ENCODE results near the gene LARP1.

Gene LARP1

GRCh38 chr5:154836225-154836624, 81.0 kb downstream of the LARP1 start:
- TF ChIP-seq EGR1 (IDR thresholded peaks at IDR 0.05): no peak
- TF ChIP-seq MAX (IDR thresholded peaks at IDR 0.05): no peak
- TF ChIP-seq FOXM1 (IDR thresholded peaks at IDR 0.05; ENCODE audit: borderline replicate concordance, low read depth): no peak

DNA sequence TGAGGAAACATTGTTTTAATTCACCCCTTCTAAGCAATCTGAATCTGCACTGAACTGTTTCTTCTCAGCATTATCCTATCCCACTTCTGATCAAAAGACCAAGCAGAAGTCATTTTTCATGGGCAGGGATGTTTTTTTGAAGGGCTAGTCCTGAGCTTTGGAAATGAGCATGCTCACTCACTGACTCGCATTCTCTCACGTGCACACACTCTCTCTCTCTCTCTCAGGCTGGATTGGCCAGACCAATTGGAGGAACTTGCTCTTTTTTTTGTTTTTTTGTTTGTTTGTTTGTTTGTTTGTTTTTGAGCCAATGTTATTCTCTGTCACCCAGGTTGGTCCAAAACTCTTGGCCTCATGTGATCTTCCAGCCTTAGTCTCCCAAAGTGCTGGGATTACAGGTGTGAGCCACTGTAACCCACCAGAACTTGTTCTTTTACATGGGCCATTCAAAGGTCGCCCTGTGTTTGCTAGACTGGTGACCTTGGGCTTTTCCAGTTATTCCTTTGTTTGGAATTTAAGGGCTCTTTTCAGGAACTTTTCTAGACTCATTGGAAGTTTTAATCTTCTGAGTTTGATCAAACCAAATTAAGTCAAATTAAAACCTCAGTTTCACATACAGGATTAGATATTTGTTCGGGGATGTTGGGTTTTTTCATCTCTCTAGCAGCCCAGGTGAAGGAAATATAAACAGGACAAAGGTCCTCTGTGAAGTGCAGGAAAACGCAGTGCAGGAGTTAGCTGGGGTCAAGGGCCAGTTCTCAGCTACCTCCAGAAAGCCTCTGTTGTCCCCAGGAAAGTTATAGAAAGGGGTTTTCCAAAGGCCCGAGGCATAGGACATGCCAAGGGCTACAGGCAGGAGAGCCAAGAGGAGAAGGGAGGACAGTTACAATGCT, 82.1 kb downstream of the LARP1 start:
- TF ChIP-seq TAF1 (IDR thresholded peaks at IDR 0.05; ENCODE audit: low read depth) (no peak), EGR1 (IDR thresholded peaks at IDR 0.05) (no peak), YY1 (IDR thresholded peaks at IDR 0.05; ENCODE audit: low read depth) (no peak), TCF12 (IDR thresholded peaks at IDR 0.05; ENCODE audit: low read depth) (no peak), MAX (IDR thresholded peaks at IDR 0.05) (no peak), CREB1 (IDR thresholded peaks at IDR 0.05; ENCODE audit: low read depth) (no peak), ZBTB7A (IDR thresholded peaks at IDR 0.05; ENCODE audit: low read depth) (no peak), EP300 (IDR thresholded peaks at IDR 0.05; ENCODE audit: borderline replicate concordance) (no peak)
- TF ChIP-seq, protein P1, sequence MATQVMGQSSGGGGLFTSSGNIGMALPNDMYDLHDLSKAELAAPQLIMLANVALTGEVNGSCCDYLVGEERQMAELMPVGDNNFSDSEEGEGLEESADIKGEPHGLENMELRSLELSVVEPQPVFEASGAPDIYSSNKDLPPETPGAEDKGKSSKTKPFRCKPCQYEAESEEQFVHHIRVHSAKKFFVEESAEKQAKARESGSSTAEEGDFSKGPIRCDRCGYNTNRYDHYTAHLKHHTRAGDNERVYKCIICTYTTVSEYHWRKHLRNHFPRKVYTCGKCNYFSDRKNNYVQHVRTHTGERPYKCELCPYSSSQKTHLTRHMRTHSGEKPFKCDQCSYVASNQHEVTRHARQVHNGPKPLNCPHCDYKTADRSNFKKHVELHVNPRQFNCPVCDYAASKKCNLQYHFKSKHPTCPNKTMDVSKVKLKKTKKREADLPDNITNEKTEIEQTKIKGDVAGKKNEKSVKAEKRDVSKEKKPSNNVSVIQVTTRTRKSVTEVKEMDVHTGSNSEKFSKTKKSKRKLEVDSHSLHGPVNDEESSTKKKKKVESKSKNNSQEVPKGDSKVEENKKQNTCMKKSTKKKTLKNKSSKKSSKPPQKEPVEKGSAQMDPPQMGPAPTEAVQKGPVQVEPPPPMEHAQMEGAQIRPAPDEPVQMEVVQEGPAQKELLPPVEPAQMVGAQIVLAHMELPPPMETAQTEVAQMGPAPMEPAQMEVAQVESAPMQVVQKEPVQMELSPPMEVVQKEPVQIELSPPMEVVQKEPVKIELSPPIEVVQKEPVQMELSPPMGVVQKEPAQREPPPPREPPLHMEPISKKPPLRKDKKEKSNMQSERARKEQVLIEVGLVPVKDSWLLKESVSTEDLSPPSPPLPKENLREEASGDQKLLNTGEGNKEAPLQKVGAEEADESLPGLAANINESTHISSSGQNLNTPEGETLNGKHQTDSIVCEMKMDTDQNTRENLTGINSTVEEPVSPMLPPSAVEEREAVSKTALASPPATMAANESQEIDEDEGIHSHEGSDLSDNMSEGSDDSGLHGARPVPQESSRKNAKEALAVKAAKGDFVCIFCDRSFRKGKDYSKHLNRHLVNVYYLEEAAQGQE (IDR thresholded peaks at IDR 0.05; ENCODE audit: low read depth): no peak

GRCh38 chr5:154840435-154841272, 85.5 kb downstream of the LARP1 start:
- TF ChIP-seq NFIC (IDR thresholded peaks at IDR 0.05): no peak
- TF ChIP-seq EP300 (IDR thresholded peaks at IDR 0.05; ENCODE audit: borderline replicate concordance): no peak
- TF ChIP-seq RAD21 (IDR thresholded peaks at IDR 0.05; ENCODE audit: low read depth): no peak
- no peak for TF ChIP-seq MAX (IDR thresholded peaks at IDR 0.05)
- no peak for TF ChIP-seq TAF1 (IDR thresholded peaks at IDR 0.05; ENCODE audit: low read depth)

- TF ChIP-seq FOXM1 (IDR thresholded peaks at IDR 0.05; ENCODE audit: borderline replicate concordance, low read depth) (no peak), CEBPB (IDR thresholded peaks at IDR 0.05) (no peak), TCF12 (IDR thresholded peaks at IDR 0.05; ENCODE audit: low read depth) (no peak), YY1 (IDR thresholded peaks at IDR 0.05; ENCODE audit: low read depth) (no peak), ZBTB7A (IDR thresholded peaks at IDR 0.05; ENCODE audit: low read depth) (no peak), CREB1 (IDR thresholded peaks at IDR 0.05; ENCODE audit: low read depth) (no peak), EGR1 (IDR thresholded peaks at IDR 0.05) (no peak), RAD21 (IDR thresholded peaks at IDR 0.05; ENCODE audit: low read depth) (no peak), MAX (IDR thresholded peaks at IDR 0.05) (no peak), TAF1 (IDR thresholded peaks at IDR 0.05; ENCODE audit: low read depth) (no peak), NFIC (IDR thresholded peaks at IDR 0.05) (no peak), TEAD4 (IDR thresholded peaks at IDR 0.05) (no peak), EP300 (IDR thresholded peaks at IDR 0.05; ENCODE audit: borderline replicate concordance) (no peak)
- TF ChIP-seq, protein P2, sequence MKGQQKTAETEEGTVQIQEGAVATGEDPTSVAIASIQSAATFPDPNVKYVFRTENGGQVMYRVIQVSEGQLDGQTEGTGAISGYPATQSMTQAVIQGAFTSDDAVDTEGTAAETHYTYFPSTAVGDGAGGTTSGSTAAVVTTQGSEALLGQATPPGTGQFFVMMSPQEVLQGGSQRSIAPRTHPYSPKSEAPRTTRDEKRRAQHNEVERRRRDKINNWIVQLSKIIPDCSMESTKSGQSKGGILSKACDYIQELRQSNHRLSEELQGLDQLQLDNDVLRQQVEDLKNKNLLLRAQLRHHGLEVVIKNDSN (IDR thresholded peaks at IDR 0.05): no peak
- TF ChIP-seq, protein P1 (IDR thresholded peaks at IDR 0.05; ENCODE audit: low read depth): no peak
Observed at GRCh38 chr5:154841273-154841661, 86.1 kb downstream of the LARP1 start.

- TF ChIP-seq NFIC (IDR thresholded peaks at IDR 0.05) (no peak), FOXM1 (IDR thresholded peaks at IDR 0.05; ENCODE audit: borderline replicate concordance, low read depth) (no peak), ZBTB7A (IDR thresholded peaks at IDR 0.05; ENCODE audit: low read depth) (no peak), CEBPB (IDR thresholded peaks at IDR 0.05) (no peak), EGR1 (IDR thresholded peaks at IDR 0.05) (no peak), TAF1 (IDR thresholded peaks at IDR 0.05; ENCODE audit: low read depth) (no peak), MAX (IDR thresholded peaks at IDR 0.05) (no peak), RAD21 (IDR thresholded peaks at IDR 0.05; ENCODE audit: low read depth) (no peak), TCF12 (IDR thresholded peaks at IDR 0.05; ENCODE audit: low read depth) (no peak), TEAD4 (IDR thresholded peaks at IDR 0.05) (no peak), YY1 (IDR thresholded peaks at IDR 0.05; ENCODE audit: low read depth) (no peak), EP300 (IDR thresholded peaks at IDR 0.05; ENCODE audit: borderline replicate concordance) (no peak), CREB1 (IDR thresholded peaks at IDR 0.05; ENCODE audit: low read depth) (no peak)
- TF ChIP-seq, protein P2 (IDR thresholded peaks at IDR 0.05): no peak
- TF ChIP-seq, protein P1 (IDR thresholded peaks at IDR 0.05; ENCODE audit: low read depth): no peak
Observed at GRCh38 chr5:154842689-154843530, 87.7 kb downstream of the LARP1 start.

Data from Ishikawa (cell line).